ENCODE results near the gene COA8. TPM values are rescaled to one million over a fixed set of nuclear protein-coding genes. Genes with fewer than 3 reads are reported as not detected.
A peak's percentile ranks its signal among the peaks of the same experiment; 100 is the strongest.
"Not testable (repeated sequence)": the region's sequence is repeated elsewhere in the genome, so short reads cannot be mapped to it uniquely, and the experiment has no call there.

The COA8 gene
- total and polyA plus RNA-seq, 9 donors = 36.6 to 61.2 (median 48.7) TPM

DNA sequence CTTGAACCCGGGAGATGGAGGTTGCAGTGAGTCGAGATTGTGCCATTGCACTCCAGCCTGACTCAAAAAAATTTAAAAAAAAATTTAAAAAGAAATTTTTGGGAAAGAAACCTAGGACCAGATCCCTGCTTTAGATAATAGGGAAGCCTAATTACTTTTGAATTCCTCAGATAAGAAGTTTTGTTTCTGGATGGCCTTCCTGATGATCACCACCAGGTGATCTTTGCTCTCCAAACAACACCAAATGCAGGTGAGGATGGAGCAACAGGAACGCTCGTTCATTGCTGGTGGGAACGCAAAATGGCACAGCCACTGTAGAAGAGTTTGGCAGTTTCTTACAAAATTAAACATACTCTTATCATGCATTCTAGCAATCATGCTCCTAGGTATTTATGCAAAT is 37.7 kb downstream of the COA8 start:
- Histone ChIP-seq H3K9me3 (replicated peaks; ENCODE audit: control insufficient read depth, low read depth, low read length) (no peaks in the 10 kb centered on the region), H3K4me3 (ENCODE audit: low read length) (no peak overlapping the region), H3K27ac (ENCODE audit: low read length) (no peak overlapping the region), H3K4me1 (ENCODE audit: control insufficient read depth, insufficient read depth, low read length) (peaks cover 11% of the 10 kb centered on the region), H3K27me3 (ENCODE audit: control insufficient read depth, insufficient read depth, low read length) (no peaks in the 10 kb centered on the region), H3K36me3 (ENCODE audit: control insufficient read depth, insufficient read depth, low read length) (no peaks in the 10 kb centered on the region)
- no peak for DNase-seq
- no CpG with 5 or more reads among the region's 5 CpGs for WGBS (ENCODE audit: insufficient coverage)

DNA sequence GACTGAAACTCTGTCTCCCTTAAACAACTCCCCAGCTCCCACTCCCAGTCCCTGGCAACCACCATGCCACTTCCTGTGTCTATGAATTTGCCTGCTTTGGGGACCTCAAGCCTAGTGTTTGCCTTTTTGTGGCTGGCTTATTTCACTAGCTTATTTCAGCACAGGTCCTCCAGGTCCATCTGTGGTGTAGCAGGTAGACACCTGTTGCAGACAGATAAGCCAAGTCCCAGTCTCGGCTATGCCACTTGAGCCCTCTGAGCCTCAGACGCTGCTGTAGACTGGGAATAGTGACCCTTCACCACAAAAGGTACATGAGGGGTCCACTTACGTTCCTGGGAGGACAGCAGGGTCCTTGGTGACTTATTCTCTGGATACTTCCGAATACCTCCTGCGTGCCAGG is 41.9 kb downstream of the COA8 start:
- Histone ChIP-seq H3K9me3 (replicated peaks; ENCODE audit: control insufficient read depth, low read depth, low read length) (no peaks in the 10 kb centered on the region), H3K4me1 (ENCODE audit: control insufficient read depth, insufficient read depth, low read length) (peaks cover 21% of the 10 kb centered on the region), H3K4me3 (ENCODE audit: low read length) (no peak overlapping the region), H3K27me3 (ENCODE audit: control insufficient read depth, insufficient read depth, low read length) (peaks cover 8% of the 10 kb centered on the region), H3K27ac (ENCODE audit: low read length) (no peak overlapping the region), H3K36me3 (ENCODE audit: control insufficient read depth, insufficient read depth, low read length) (no peaks in the 10 kb centered on the region)
- no peak for DNase-seq
- WGBS (ENCODE audit: insufficient coverage) = 89% methylated on average over 3 of the region's 5 CpGs

DNA sequence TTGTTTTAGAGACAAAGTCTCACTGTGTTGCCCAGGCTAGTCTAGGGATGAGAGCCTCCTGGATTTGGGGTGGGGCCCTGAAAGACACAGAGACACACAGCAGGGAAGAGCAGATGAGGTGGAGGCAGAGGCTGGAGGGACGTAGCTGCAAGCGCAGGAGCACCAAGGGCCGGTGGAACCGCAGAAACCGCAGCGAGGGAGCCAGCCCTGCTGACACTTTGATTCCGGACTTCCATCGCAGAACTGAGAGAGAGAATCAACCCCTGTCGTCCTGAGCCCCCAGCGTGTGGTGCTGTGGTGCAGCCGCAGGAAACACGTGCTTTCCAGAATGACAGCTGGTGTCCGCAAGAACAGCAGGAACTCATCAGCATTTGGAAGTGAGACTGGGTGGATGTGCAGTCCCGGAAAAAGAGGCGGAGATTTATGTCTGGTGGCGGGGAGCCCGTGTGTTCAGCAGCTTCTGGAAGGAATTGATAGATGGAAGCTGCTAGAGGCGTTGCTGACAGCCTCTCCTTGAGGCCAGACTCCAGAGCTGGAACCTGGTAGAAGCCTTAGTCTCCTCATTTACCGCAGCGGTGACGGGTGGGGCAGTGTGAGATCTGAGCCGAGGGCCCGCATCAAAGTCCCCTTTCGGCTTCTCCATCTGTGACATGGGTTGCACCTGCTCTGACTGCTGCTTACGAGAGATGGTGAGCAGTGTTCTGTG is 44.4 kb downstream of the COA8 start:
- WGBS (ENCODE audit: insufficient coverage) = 2% methylated on average over 25 of the region's 25 CpGs
- peak; percentile 99 for DNase-seq
- Histone ChIP-seq H3K4me1 (ENCODE audit: control insufficient read depth, insufficient read depth, low read length) (peaks cover 21% of the 10 kb centered on the region), H3K36me3 (ENCODE audit: control insufficient read depth, insufficient read depth, low read length) (no peaks in the 10 kb centered on the region), H3K9me3 (replicated peaks; ENCODE audit: control insufficient read depth, low read depth, low read length) (peaks cover 10% of the 10 kb centered on the region), H3K4me3 (ENCODE audit: low read length) (peak overlapping the region; percentile 18), H3K27me3 (ENCODE audit: control insufficient read depth, insufficient read depth, low read length) (peaks cover 8% of the 10 kb centered on the region), H3K27ac (ENCODE audit: low read length) (peak overlapping the region; percentile 59)

DNA sequence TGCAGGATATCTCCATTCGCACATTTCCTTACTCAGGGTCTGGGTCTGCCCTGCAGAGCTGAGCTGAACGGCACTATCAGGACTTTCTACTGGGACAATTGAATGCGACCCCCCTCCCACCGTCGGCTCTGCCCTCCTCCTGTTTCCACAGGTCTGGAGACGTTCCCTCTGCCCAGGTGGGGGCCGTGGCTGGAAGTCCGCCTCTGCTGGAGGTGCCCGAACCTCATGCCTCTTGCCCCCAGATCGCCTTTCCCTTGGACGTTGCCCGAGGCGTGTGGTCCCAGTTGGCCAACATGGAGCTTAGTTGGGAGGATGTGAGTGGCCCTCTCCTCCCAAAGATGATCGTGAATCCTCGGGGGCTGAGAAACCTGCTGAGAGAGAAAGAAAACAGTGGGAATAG is 45.1 kb downstream of the COA8 start:
- Histone ChIP-seq H3K36me3 (ENCODE audit: control insufficient read depth, insufficient read depth, low read length) (no peaks in the 10 kb centered on the region), H3K27me3 (ENCODE audit: control insufficient read depth, insufficient read depth, low read length) (peaks cover 8% of the 10 kb centered on the region), H3K27ac (ENCODE audit: low read length) (no peak overlapping the region), H3K4me1 (ENCODE audit: control insufficient read depth, insufficient read depth, low read length) (peaks cover 21% of the 10 kb centered on the region), H3K4me3 (ENCODE audit: low read length) (no peak overlapping the region), H3K9me3 (replicated peaks; ENCODE audit: control insufficient read depth, low read depth, low read length) (peaks cover 10% of the 10 kb centered on the region)
- no peak for DNase-seq
- 22% methylated on average over 5 of the region's 15 CpGs for WGBS (ENCODE audit: insufficient coverage)

DNA sequence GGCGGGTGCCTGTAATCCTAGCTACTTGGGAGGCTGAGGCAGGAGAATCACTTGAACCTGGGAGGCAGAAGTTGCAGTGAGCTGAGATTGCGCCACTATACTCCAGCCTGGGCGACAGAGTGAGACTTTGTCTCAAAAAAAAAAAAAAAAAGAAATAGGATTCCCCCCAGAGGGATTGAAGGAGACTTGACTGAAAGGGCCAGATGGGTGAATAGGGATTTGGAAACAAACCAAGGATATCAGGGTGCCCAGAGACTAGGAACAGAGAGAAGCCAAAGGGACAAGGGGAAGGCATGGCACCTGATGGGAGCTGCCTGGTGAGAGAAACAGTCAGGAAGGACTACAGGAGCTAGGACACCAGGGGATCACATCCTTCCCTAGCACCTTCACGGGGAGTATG is 46.3 kb downstream of the COA8 start:
- peaks cover 21% of the 10 kb centered on the region for H3K4me1 ChIP-seq (ENCODE audit: control insufficient read depth, insufficient read depth, low read length)
- H3K4me3 ChIP-seq (ENCODE audit: low read length); H3K27me3 ChIP-seq (ENCODE audit: control insufficient read depth, insufficient read depth, low read length); DNase-seq; H3K9me3 ChIP-seq (replicated peaks; ENCODE audit: control insufficient read depth, low read depth, low read length); H3K27ac ChIP-seq (ENCODE audit: low read length); H3K36me3 ChIP-seq (ENCODE audit: control insufficient read depth, insufficient read depth, low read length): not testable (repeated sequence)
- WGBS (ENCODE audit: insufficient coverage) = no CpG with 5 or more reads among the region's 4 CpGs

DNA sequence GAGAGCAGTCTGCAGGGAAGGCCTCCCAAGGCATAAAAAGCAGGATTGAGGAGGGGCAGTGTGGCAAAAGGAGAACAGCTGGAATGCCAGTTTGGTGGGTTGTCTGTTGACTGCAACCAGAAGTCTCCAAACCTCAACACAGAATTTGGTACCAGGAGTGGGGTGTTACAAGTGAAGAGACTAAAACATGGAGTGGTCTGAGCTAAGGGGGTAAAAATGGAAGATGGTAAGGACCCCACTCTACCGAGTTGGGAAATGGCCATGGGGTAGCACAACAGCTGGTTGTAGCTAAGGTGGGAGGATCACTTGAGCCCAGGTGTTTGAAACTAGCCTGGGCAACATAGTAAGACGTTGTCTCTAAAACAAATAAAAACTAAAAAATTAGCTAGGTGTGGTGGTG is 48.5 kb downstream of the COA8 start:
- WGBS (ENCODE audit: insufficient coverage) = 88% methylated on average over 1 of the region's 2 CpGs
- Histone ChIP-seq H3K4me1 (ENCODE audit: control insufficient read depth, insufficient read depth, low read length) (peaks cover 21% of the 10 kb centered on the region), H3K27me3 (ENCODE audit: control insufficient read depth, insufficient read depth, low read length) (peaks cover 8% of the 10 kb centered on the region), H3K27ac (ENCODE audit: low read length) (no peak overlapping the region), H3K9me3 (replicated peaks; ENCODE audit: control insufficient read depth, low read depth, low read length) (peaks cover 10% of the 10 kb centered on the region), H3K36me3 (ENCODE audit: control insufficient read depth, insufficient read depth, low read length) (no peaks in the 10 kb centered on the region), H3K4me3 (ENCODE audit: low read length) (no peak overlapping the region)
- DNase-seq = no peak

DNA sequence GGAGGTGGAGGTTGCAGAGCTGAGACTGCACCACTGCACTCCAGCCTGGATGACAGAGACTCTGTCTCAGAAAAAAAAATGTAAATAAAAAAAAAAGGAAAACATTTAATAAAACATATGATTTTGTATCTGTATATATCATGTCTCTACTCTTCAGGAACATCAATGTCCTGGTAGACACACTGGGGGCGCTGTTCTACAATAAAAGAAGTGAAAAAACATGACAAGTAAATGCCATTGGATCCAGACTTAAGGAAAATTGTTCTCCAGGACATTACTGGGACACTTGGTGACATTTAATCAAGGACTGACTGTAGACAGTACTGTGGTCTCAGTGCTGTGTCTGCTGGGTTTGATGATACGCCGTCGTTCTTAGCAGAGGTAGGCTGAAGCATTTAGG is 50.8 kb downstream of the COA8 start:
- H3K27ac ChIP-seq (ENCODE audit: low read length) = no peak overlapping the region
- no peaks in the 10 kb centered on the region for H3K36me3 ChIP-seq (ENCODE audit: control insufficient read depth, insufficient read depth, low read length)
- peaks cover 3% of the 10 kb centered on the region for H3K4me1 ChIP-seq (ENCODE audit: control insufficient read depth, insufficient read depth, low read length)
- WGBS (ENCODE audit: insufficient coverage) = no CpG with 5 or more reads among the region's 4 CpGs
- peaks cover 3% of the 10 kb centered on the region for H3K27me3 ChIP-seq (ENCODE audit: control insufficient read depth, insufficient read depth, low read length)
- peaks cover 10% of the 10 kb centered on the region for H3K9me3 ChIP-seq (replicated peaks; ENCODE audit: control insufficient read depth, low read depth, low read length)
- H3K4me3 ChIP-seq (ENCODE audit: low read length) = no peak overlapping the region
- DNase-seq = no peak

DNA sequence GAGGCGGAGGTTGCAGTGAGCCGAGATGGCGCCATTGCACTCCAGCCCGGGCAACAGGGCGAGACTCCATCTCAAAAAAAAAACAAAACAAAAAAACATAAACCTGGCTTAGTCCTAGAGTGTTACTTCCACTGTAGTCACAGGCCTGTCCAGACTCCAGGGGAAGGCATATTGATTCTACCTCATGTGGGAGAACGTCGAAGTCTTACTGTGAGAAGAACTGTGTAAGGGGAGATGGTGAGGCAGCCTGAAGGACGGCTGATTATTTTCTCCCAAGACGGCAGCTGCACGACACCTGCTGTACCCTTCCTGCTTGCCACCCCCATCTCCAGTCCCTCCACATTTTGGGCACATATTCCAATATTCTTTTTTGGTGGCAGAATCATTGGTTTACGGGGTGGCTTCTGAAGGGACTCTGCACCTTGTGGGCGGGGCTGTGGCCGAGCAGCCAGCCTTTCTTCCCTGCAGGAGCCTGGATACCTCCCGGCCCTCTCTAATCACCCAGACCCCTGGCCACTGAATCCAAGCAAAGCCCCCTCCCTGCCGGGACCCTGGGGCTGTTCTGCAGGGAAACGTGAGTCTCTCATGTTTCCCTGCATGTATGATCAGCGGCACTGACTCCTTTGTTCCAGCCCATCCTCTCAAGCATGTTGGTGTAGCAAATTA is 54.0 kb downstream of the COA8 start:
- Histone ChIP-seq H3K27me3 (ENCODE audit: control insufficient read depth, insufficient read depth, low read length) (no peaks in the 10 kb centered on the region), H3K36me3 (ENCODE audit: control insufficient read depth, insufficient read depth, low read length) (no peaks in the 10 kb centered on the region), H3K27ac (ENCODE audit: low read length) (no peak overlapping the region), H3K4me3 (ENCODE audit: low read length) (no peak overlapping the region), H3K4me1 (ENCODE audit: control insufficient read depth, insufficient read depth, low read length) (no peaks in the 10 kb centered on the region), H3K9me3 (replicated peaks; ENCODE audit: control insufficient read depth, low read depth, low read length) (no peaks in the 10 kb centered on the region)
- WGBS (ENCODE audit: insufficient coverage) = 56% methylated on average over 8 of the region's 17 CpGs
- no peak for DNase-seq

DNA sequence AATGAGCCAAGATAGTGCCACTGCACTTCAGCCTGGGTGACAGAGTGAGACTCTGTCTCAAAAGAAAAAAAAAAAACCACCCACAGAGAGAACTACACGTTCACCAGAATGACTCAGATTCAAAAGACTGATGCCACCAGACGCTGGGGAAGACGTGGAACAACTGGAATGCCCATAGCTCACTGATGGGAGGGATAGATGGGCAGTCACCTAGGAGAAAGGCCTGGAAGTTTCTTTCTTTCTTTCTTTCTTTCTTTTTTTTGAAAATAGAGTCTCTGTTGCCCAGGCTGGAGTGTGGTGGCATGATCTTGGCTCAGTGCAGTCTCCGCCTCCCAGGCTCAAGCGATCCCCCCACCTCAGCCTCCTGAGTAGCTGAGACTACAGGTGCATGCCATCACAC is 56.3 kb downstream of the COA8 start:
- peaks cover 4% of the 10 kb centered on the region for H3K4me1 ChIP-seq (ENCODE audit: control insufficient read depth, insufficient read depth, low read length)
- H3K9me3 ChIP-seq (replicated peaks; ENCODE audit: control insufficient read depth, low read depth, low read length) = no peaks in the 10 kb centered on the region
- no peak for DNase-seq
- no peaks in the 10 kb centered on the region for H3K36me3 ChIP-seq (ENCODE audit: control insufficient read depth, insufficient read depth, low read length)
- no CpG with 5 or more reads among the region's 5 CpGs for WGBS (ENCODE audit: insufficient coverage)
- H3K27me3 ChIP-seq (ENCODE audit: control insufficient read depth, insufficient read depth, low read length) = peaks cover 3% of the 10 kb centered on the region
- H3K4me3 ChIP-seq (ENCODE audit: low read length) = no peak overlapping the region
- no peak overlapping the region for H3K27ac ChIP-seq (ENCODE audit: low read length)

DNA sequence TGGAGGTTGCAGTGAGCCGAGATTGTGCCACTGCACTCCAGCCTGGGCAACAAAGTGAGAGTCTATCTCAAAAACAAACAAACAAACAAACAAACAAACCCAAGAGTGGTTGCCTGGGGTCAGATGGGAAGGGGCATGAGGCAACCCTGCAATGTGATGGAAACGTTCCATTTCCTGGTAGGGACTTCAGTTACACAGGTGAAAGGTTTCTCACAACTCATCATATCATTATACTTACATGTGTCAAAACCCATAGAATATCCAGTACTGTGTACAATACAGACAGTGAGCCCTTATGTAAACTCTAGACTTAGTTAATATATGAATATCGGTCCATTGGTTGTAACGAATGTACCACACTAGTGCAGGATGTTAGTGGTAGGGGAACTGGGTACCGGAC is 59.1 kb downstream of the COA8 start:
- no peak for DNase-seq
- H3K4me1 ChIP-seq (ENCODE audit: control insufficient read depth, insufficient read depth, low read length) = peaks cover 29% of the 10 kb centered on the region
- peaks cover 4% of the 10 kb centered on the region for H3K27me3 ChIP-seq (ENCODE audit: control insufficient read depth, insufficient read depth, low read length)
- no peak overlapping the region for H3K4me3 ChIP-seq (ENCODE audit: low read length)
- H3K27ac ChIP-seq (ENCODE audit: low read length) = no peak overlapping the region
- WGBS (ENCODE audit: insufficient coverage) = 78% methylated on average over 3 of the region's 5 CpGs
- no peaks in the 10 kb centered on the region for H3K9me3 ChIP-seq (replicated peaks; ENCODE audit: control insufficient read depth, low read depth, low read length)
- H3K36me3 ChIP-seq (ENCODE audit: control insufficient read depth, insufficient read depth, low read length) = no peaks in the 10 kb centered on the region
